Fibroblast of mammary gland (primary cell): ENCODE data around the gene RRM2.

Source experiments
- DNase-seq: peaks from one replicate; pipeline ENCODE4 v3.0.0-alpha.2; 2010; ENCODE audit warnings: low read depth
- H3K4me3 ChIP-seq: 2 replicates; pipeline ENCODE4 v1.5.1; 2011; ENCODE audit warnings: low read depth, mild to moderate bottlenecking, low read length, moderate library complexity; ENCODE audit not compliant: control insufficient read depth
- TF ChIP-seq, protein P1 (sequence below): conservative IDR thresholded peaks from 2 replicates; pipeline ENCODE4 v1.5.1; 2011; ENCODE audit warnings: low read depth, low read length, inconsistent platforms; ENCODE audit not compliant: control insufficient read depth, insufficient read depth

The RRM2 gene

DNA sequence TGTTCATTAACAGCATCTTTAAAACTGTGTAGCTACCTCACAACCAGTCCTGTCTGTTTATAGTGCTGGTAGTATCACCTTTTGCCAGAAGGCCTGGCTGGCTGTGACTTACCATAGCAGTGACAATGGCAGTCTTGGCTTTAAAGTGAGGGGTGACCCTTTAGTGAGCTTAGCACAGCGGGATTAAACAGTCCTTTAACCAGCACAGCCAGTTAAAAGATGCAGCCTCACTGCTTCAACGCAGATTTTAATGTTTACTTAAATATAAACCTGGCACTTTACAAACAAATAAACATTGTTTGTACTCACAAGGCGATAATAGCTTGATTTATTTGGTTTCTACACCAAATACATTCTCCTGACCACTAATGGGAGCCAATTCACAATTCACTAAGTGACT, 7.0 kb downstream of the RRM2 start:
- TF ChIP-seq, protein P1, sequence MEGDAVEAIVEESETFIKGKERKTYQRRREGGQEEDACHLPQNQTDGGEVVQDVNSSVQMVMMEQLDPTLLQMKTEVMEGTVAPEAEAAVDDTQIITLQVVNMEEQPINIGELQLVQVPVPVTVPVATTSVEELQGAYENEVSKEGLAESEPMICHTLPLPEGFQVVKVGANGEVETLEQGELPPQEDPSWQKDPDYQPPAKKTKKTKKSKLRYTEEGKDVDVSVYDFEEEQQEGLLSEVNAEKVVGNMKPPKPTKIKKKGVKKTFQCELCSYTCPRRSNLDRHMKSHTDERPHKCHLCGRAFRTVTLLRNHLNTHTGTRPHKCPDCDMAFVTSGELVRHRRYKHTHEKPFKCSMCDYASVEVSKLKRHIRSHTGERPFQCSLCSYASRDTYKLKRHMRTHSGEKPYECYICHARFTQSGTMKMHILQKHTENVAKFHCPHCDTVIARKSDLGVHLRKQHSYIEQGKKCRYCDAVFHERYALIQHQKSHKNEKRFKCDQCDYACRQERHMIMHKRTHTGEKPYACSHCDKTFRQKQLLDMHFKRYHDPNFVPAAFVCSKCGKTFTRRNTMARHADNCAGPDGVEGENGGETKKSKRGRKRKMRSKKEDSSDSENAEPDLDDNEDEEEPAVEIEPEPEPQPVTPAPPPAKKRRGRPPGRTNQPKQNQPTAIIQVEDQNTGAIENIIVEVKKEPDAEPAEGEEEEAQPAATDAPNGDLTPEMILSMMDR, result no peak
- no peak for DNase-seq
- no peak overlapping the region for H3K4me3 ChIP-seq

GRCh38 chr2:10132043-10132575, 9.6 kb downstream of the RRM2 start:
- no peak for DNase-seq
- TF ChIP-seq, protein P1, result no peak
- no peak overlapping the region for H3K4me3 ChIP-seq

DNA sequence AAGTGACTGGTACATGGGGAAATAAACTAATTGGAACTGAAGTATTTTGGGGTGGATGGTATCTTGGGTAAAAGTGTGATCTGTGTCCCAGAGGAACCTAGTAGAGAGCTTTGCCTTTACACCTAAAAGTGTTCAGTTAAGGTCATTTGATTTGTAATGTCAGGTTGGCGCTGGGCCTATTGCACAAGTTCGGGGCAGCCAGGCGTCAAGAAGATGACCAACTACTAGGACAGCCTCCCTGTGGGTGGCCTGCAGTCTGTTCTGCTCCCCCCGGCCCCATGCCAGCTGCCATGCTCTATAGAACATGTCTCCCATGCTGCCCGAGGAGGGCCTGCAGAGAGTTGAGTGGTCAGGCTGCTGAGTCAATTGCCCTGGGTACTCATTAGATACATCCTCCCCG, 10.1 kb downstream of the RRM2 start:
- TF ChIP-seq, protein P1, result no peak
- DNase-seq, result no peak
- no peak overlapping the region for H3K4me3 ChIP-seq

DNA sequence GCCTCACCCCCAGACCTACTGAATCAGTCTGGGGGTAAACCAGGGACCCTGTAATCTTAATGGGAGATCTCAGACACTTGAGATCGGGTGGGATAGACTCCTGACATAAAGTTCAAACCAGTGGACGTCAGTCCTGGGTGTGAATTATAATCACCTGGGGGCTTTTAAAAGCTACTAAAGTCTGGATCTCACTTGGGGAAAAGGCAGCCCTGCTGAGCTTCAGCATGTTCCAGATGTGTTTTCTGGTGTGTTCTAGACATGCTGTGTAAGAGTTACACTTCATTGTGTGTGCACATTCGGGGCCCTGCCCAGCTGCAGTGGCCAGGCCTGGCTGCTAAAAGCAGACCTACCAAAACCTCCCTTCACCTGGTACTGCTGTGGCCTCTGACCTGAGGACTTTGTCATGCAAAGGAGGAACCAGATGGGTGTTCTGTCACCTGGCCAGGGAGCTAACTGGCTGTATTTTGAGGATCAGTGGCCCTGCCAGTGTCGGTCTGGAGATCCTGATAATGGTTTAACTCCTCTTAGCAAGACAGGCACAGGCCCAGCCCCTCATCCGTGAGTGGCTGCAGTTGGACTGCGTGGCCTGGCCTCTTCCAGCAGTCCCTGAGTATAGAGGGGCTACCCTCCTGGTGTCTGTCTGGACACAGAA, 10.6 kb downstream of the RRM2 start:
- H3K4me3 ChIP-seq, result no peak overlapping the region
- TF ChIP-seq, protein P1, result no peak
- DNase-seq, result no peak

- TF ChIP-seq, protein P1, result no peak
- peak; percentile 85 for DNase-seq
- no peak overlapping the region for H3K4me3 ChIP-seq
These were observed 13.0 kb downstream of the RRM2 start for GRCh38 chr2:10135296-10136089.

DNA sequence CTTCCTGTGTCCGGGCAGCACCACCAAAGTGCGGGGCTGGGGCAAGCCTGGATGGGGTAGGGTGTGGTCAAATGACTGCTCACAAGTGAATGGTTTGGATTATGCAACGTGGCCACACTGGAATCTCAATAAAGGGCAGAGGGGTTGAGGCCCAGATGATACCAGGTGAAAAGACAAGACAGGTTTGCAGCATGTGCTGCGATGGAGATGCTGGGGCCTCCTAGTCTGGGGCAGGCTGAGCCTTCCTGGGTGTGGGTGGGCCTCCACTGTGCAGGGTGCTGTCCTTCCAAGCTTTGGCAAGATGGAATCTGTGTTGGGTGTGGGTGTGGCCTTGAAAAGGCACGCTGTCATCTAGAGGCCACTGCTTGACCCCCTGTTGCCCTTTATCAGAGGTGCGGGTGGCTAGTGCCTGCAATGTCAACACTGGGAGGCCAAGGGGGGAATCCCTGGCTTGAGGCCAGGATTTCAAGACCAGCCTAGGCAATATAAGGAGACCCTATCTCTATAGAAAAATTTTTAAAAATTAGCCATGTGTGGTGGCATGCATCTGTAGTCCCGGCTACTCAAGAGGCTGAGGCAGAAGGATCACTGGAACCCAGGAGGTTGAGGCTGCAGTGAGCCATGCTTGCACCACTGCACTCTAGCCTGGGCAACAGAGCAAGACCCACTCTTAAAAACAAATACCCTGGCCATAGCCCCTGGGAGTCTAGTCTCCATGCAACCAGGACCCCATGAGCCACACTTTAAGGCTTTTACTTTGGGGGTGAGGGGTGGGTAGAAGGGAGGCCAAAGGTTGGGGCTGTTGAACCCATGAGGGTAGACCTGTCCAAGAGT, 13.8 kb downstream of the RRM2 start:
- TF ChIP-seq, protein P1, result no peak
- no peak for DNase-seq
- no peak overlapping the region for H3K4me3 ChIP-seq
